Stimulated activated CD8-positive, alpha-beta memory T cell treated with anti-CD3 and anti-CD28 coated beads, Interleukin-4, amount 100 ng/mL, for 48 hours (primary cell): ENCODE measurements around the gene OOSP3.
A peak's percentile ranks its signal among the peaks of the same experiment; 100 is the strongest.
"Not testable (repeated sequence)": the region's sequence is repeated elsewhere in the genome, so short reads cannot be mapped to it uniquely, and the experiment has no call there.

Experiments used
- DNase-seq: peaks from one replicate; pipeline ENCODE4 v3.0.0-alpha.2; 2020

Gene OOSP3

GRCh38 chr11:59877784-59878183 is 798 bp upstream of the OOSP3 start:
- no peak for DNase-seq

DNA sequence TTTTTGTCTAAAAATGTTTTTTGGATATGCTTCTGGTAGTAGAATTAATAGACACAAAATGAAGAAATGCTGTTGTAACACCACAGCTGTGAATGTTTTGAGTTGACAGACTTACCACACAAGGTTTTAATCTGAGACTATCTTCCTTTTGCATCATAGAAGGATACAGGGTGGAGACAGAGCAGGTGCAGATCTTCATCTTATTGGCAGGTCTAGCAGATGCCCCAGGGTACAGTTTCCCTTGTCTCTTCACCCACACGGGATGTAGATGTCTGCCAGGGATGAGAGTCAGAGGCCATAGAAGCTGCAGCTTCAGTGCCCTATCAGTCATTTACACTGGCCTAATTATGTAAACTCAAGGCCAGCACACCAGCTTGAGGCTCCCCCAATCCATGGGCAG is 985 bp downstream of the OOSP3 start:
- no peak for DNase-seq

DNA sequence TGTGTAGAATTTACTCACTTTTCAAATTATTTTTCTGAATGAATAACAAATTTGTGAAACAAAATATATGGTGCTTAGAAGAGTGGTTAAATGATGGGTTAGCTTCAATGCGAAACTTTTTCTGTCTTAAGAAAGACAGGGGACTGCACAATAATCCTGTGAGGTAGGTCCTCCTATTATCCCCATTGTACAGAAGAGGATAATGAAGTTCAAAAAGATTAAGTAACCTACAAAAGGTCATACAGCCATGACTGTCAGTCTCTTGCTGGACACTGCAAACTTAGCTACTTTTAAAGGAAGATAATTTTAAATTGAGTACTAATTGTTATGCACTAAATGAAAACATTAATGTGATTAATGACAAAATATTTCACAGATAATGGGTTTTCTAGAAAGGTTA is 5.0 kb downstream of the OOSP3 start:
- no peak for DNase-seq

GRCh38 chr11:59887156-59887555 is 8.6 kb downstream of the OOSP3 start:
- not testable (repeated sequence) for DNase-seq

DNA sequence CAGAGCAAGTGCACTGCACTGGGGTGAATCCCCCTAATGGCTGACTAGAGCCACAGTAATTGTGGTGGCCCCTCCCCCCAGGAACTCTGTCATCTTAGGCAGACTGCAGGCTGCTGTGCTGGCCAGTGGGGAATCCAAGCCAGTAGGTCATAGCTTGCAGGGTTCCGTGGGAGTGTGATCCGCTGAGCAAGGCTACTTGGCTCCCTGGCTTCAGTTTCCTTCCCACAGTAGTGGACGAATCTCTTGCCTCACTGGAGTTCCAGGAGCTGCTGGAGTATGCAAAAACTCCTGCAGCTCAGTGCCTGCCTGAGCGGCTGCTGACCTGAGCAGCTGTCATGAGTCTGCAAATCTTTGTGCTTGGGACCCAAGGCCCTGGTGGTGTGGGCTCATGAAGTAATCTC is 13.2 kb downstream of the OOSP3 start:
- no peak for DNase-seq

GRCh38 chr11:59894616-59895015 is 16.0 kb downstream of the OOSP3 start:
- no peak for DNase-seq

DNA sequence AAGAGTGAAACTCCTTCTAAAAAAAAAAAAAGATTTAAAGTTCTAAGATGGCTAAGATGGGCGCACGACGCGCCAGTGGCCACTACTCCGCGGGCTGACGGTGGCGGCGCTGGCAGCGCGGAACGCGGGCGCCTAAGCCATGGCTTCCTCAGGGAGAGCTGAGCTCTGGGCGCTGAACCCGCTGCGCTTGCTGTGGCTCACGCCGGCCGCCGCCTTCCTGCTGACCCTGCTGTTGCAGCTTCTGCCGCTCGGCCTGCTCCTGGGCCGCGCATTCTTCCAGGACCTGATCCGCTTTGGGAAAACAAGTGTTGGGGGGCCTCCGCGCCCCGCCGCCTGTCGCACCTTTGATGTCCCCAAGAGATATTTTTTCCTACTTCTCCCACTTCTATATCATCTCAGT is 19.5 kb downstream of the OOSP3 start:
- no peak for DNase-seq

DNA sequence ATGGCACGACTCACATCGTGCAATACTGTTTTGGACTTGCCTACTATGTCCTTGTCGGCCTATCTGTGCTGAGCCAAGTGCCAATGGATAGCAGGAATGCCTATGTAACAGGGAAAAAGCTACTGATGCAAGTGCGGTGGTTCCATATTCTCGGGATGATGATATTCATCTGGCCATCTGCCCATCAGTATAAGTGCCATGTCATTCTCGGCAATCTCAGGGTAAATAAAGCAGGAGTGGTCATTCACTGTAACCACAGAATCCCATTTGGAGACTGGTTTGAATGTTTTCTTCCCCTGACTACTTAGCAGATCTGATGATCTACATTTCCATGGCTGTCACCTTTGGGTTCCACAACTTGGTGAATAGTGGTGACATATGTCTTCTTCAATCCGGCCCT is 20.1 kb downstream of the OOSP3 start:
- no peak for DNase-seq

- no peak for DNase-seq
Measured at GRCh38 chr11:59899532-59899931, 20.9 kb downstream of the OOSP3 start.

DNA sequence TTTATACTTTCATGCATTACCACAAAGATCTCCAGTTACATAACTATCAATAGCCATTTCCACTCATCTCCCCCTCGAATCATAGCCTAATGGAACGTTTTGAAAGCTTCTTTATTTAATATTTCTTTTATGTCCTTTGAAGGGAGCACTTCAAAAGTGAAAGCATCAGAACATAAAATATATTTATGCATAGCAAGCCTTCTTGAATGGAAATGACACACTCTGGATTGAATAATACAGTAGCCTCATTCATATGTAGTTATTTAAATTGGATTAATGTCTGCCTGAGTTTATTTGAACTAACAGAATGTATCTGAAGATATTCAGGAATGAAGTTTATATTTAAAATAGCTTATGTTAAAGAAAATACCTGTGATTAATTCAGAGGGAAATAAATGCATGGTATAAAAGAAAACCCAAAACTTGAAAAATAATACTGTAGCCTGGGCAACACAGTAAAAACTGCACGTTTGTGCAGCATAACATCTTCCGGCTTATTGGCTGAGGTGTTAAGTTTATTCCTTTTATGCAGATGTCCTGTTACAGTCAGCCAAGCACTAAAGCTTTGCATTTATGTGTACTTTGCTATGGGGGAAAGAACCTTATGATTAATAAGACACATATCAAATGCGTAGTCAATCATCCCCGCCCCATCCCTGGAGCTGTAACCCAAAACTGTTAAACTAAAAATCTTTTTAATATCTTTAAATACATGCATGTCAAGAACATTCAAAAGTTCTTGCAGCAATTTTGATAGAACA is 22.0 kb downstream of the OOSP3 start:
- DNase-seq: no peak

DNA sequence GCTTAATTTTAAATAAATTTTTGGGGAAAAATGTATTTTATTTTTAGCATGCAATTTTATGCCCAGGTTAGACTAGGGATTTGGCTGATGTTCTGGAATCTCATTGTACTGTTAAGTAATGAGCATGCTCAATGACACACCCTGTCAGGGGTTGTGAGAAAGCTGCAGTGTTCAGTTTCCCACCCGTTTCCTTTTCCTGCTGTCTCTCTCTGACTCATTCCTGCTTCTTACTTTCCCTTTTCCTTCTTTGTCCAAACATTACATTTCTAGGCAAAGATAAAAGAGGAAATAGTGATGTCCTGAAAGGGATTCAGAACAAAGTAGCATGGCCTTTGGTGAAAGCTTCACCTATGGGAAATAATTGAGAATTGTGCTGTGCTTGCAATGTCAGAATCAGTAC is 22.7 kb downstream of the OOSP3 start:
- no peak for DNase-seq

GRCh38 chr11:59903569-59903968 is 25.0 kb downstream of the OOSP3 start:
- not testable (repeated sequence) for DNase-seq

DNA sequence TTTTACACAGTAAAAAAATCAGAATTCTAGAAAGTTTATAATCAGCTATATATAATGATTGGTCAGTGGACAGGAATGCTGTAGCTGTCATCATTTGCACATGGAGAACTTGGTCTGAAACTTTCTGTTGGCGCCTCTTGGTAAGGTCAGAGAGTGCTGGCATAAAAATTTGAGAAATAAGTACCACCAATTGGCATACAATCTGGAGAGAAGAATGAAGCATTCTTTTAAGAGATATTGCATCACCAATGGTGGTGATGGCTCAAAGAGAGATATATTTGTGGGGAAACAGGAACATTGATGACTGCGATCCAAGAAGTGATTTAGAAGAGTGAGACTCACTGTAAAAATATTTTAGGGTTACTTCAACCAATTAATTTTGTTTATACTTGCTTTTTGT is 39.9 kb downstream of the OOSP3 start:
- DNase-seq: no peak

GRCh38 chr11:59918987-59919589 is 40.5 kb downstream of the OOSP3 start:
- peak; percentile 52 for DNase-seq

DNA sequence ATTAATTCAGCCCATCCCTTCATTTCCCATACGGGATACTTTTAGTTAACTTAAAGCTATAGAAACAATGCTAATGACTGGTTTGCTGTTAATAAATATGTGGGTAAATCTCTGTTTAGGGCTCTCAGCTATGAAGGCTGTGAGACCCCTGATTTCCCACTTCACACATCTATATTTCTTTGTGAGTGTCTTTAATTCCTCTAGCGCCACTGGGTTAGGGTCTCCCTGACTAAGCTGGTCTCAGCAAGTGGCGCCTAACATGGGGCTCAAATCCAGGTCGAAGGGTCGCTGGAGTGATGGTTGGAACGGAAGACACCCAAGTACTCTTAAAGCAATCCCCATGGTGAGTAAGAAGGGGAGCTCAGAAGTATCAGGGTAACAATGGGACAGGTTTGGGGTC is 45.2 kb downstream of the OOSP3 start:
- DNase-seq: no peak

DNA sequence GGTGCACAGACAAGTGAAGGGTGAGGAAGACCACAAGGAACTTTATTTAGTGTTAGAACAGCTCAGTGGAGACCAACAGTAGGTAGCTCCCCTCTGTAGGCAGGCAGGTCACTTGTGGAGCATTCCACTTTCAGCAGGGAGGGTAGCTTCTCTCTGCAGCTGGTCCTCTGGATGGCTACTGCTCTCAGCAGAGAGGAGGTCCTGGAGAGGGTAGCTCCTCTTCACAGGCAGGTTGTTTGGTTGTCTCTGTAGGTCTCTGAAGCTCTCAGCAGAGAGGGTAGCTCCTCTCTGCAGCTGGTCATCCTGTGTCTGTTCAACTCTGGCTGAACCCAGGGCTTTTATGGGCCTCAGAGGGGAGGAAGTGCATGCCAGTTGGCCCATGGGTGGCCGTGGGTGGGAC is 53.1 kb downstream of the OOSP3 start:
- no peak for DNase-seq

DNA sequence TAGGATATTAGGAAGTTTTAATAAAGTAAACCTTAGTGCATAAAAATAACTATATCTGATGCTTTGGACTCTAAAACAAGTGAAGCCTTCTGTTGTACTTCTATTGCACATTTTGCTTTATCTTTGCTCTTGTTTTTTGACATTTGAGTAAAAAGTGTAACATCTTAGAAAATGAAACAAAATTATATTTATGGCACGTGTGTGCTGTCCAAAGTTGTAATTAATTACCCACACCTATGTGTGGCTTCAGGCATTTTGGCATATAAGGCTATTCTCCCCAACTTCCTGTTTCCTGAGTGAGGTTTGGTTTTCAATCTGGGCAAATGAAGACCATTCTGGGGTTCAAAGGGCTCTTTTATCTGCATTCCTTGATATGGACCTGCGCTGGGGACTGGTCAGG is 59.5 kb downstream of the OOSP3 start, which contains the start of gene OOSP1:
Gene OOSP1 (plus strand): TSS at position 301 of the 400 bp plus-strand sequence. CDS start 23 bp downstream, at position 324.
- DNase-seq: no peak

DNA sequence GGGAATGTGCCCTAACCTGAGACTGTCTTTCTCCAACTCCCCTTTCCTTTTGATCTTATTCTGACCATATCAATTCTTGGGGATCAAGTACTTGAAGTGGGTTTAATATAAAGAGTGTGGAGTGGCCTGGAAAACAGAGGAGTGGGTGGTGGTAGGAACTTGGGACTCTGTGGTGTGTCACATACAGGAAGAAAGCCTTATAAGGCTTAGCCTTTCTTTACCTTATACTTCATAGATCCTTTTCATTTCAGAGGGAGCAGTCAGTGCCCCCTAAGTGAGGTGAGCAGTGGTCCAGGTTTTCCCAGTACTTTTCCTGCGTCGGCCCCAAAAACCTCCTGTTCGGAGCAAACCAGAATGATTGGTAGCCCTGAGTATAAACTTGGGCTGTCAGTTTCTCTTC is 60.1 kb downstream of the OOSP3 start:
- no peak for DNase-seq

GRCh38 chr11:59939482-59939881 is 60.9 kb downstream of the OOSP3 start:
- no peak for DNase-seq

DNA sequence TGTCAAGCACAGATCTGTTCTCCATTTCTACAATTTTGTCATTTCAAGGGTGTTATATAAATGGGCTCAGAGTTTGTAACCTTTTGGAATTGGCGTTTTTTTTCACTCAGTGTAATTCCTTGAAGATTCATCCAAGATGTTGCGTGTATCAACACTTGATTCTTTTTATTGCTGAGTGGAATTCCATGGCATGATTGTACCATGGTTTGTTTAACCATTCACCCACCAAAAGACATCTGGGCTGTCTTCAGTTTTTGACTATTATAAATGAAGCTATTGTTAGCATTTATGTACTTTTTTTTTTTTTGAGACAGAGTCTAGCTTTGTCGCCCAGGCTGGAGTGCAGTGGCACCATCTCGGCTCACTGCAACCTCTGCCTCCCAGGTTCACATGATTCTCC is 62.5 kb downstream of the OOSP3 start:
- DNase-seq: no peak

GRCh38 chr11:59943997-59944714 is 65.6 kb downstream of the OOSP3 start:
- DNase-seq: no peak

- no peak for DNase-seq
Measured at GRCh38 chr11:59944720-59945119, 66.1 kb downstream of the OOSP3 start.
